ENCODE results near the gene EIF4B. TPM values are rescaled to one million over a fixed set of nuclear protein-coding genes. Genes with fewer than 3 reads are reported as not detected.

EIF4B gene
- total and polyA plus RNA-seq, 9 of the 15 experiments (the other 6 are each of a cell fraction or from before 2014, with no cell fraction given): 138 to 669 (median 552) TPM

Small RNAs within 50 kb of the gene (microRNA-seq; reads per million reads assigned to microRNA genes)
- not detected for gene MIR6757 (ENCODE audit: borderline microRNAs expressed)

Small RNAs within 50 kb of the gene (small RNA-seq; reads per million reads assigned to genes)
- gene MIR6757: not detected

Other genes with a start within 250 kb of the EIF4B start
Only the 7 nearest of the 15 such genes appear.
- not detected in 2 replicates for gene KRT78, start 157.5 kb upstream of the EIF4B start, total RNA-seq (2014; rRNA removed)
- gene KRT78, start 157.5 kb upstream of the EIF4B start, total RNA-seq (2014; rRNA removed; fragmentation: Illumina TruSeq; extraction: Trizol): not detected in 2 replicates
- not detected in 2 replicates for gene KRT78, start 157.5 kb upstream of the EIF4B start, total RNA-seq (2015; rRNA removed; fragmentation: Illumina TruSeq; extraction: Trizol)
- not detected in 2 replicates for gene KRT78, start 157.5 kb upstream of the EIF4B start, total RNA-seq (2021)
- gene KRT78, start 157.5 kb upstream of the EIF4B start, polyA plus RNA-seq (2011; rRNA removed): 0.08 TPM in 1 of 2 replicates, not detected in the other
- not detected in 2 replicates for gene KRT78, start 157.5 kb upstream of the EIF4B start, polyA plus RNA-seq (2014; fragmentation: Illumina TruSeq; extraction: Trizol)
- not detected for gene KRT78, start 157.5 kb upstream of the EIF4B start, polyA plus RNA-seq (2014; fragmentation: Nextera tagmentation; extraction: Ambion mirVana)
- not detected in 2 replicates for gene KRT78, start 157.5 kb upstream of the EIF4B start, polyA plus RNA-seq (2014; rRNA removed)
- 262 and 326 TPM in 2 replicates for gene KRT8, start 101.4 kb upstream of the EIF4B start, total RNA-seq (2014; rRNA removed)
- 157 and 159 TPM in 2 replicates for gene KRT8, start 101.4 kb upstream of the EIF4B start, total RNA-seq (2014; rRNA removed; fragmentation: Illumina TruSeq; extraction: Trizol)
- 193 and 197 TPM in 2 replicates for gene KRT8, start 101.4 kb upstream of the EIF4B start, total RNA-seq (2015; rRNA removed; fragmentation: Illumina TruSeq; extraction: Trizol)
- gene KRT8, start 101.4 kb upstream of the EIF4B start, total RNA-seq (2021): 364 and 392 TPM in 2 replicates
- gene KRT8, start 101.4 kb upstream of the EIF4B start, polyA plus RNA-seq (2011; rRNA removed): 616 and 661 TPM in 2 replicates
- gene KRT8, start 101.4 kb upstream of the EIF4B start, polyA plus RNA-seq (2014; fragmentation: Illumina TruSeq; extraction: Trizol): 260 and 315 TPM in 2 replicates
- 10 to 100 TPM; 41.5 to 49.8 TPM for gene KRT8, start 101.4 kb upstream of the EIF4B start, polyA plus RNA-seq (2014; fragmentation: Nextera tagmentation; extraction: Ambion mirVana)
- gene KRT8, start 101.4 kb upstream of the EIF4B start, polyA plus RNA-seq (2014; rRNA removed): 388 and 435 TPM in 2 replicates
- 486 and 561 TPM in 2 replicates for gene KRT18, start 57.3 kb upstream of the EIF4B start, total RNA-seq (2014; rRNA removed)
- 206 and 246 TPM in 2 replicates for gene KRT18, start 57.3 kb upstream of the EIF4B start, total RNA-seq (2014; rRNA removed; fragmentation: Illumina TruSeq; extraction: Trizol)
- 279 and 281 TPM in 2 replicates for gene KRT18, start 57.3 kb upstream of the EIF4B start, total RNA-seq (2015; rRNA removed; fragmentation: Illumina TruSeq; extraction: Trizol)
- 332 and 346 TPM in 2 replicates for gene KRT18, start 57.3 kb upstream of the EIF4B start, total RNA-seq (2021)
- gene KRT18, start 57.3 kb upstream of the EIF4B start, polyA plus RNA-seq (2011; rRNA removed): 349 and 358 TPM in 2 replicates
- 323 and 346 TPM in 2 replicates for gene KRT18, start 57.3 kb upstream of the EIF4B start, polyA plus RNA-seq (2014; fragmentation: Illumina TruSeq; extraction: Trizol)
- gene KRT18, start 57.3 kb upstream of the EIF4B start, polyA plus RNA-seq (2014; fragmentation: Nextera tagmentation; extraction: Ambion mirVana): 10 to 100 TPM; 26.3 to 34.2 TPM
- gene KRT18, start 57.3 kb upstream of the EIF4B start, polyA plus RNA-seq (2014; rRNA removed): 231 and 235 TPM in 2 replicates
- gene TNS2, start 43.6 kb downstream of the EIF4B start, total RNA-seq (2014; rRNA removed): 1.2 and 1.3 TPM in 2 replicates
- gene TNS2, start 43.6 kb downstream of the EIF4B start, total RNA-seq (2014; rRNA removed; fragmentation: Illumina TruSeq; extraction: Trizol): 0.41 and 0.73 TPM in 2 replicates
- 0.65 and 0.79 TPM in 2 replicates for gene TNS2, start 43.6 kb downstream of the EIF4B start, total RNA-seq (2015; rRNA removed; fragmentation: Illumina TruSeq; extraction: Trizol)
- 2.8 and 3.1 TPM in 2 replicates for gene TNS2, start 43.6 kb downstream of the EIF4B start, total RNA-seq (2021)
- 1.3 and 1.7 TPM in 2 replicates for gene TNS2, start 43.6 kb downstream of the EIF4B start, polyA plus RNA-seq (2011; rRNA removed)
- 1.4 and 1.6 TPM in 2 replicates for gene TNS2, start 43.6 kb downstream of the EIF4B start, polyA plus RNA-seq (2014; fragmentation: Illumina TruSeq; extraction: Trizol)
- under 1 TPM in 1 of 2 experiments, not detected in 1; 0.28 TPM for gene TNS2, start 43.6 kb downstream of the EIF4B start, polyA plus RNA-seq (2014; fragmentation: Nextera tagmentation; extraction: Ambion mirVana)
- 1.0 and 2.8 TPM in 2 replicates for gene TNS2, start 43.6 kb downstream of the EIF4B start, polyA plus RNA-seq (2014; rRNA removed)
- 8.4 and 10.6 TPM in 2 replicates for gene SPRYD3, start 72.9 kb downstream of the EIF4B start, total RNA-seq (2014; rRNA removed)
- gene SPRYD3, start 72.9 kb downstream of the EIF4B start, total RNA-seq (2014; rRNA removed; fragmentation: Illumina TruSeq; extraction: Trizol): 4.1 and 5.1 TPM in 2 replicates
- gene SPRYD3, start 72.9 kb downstream of the EIF4B start, total RNA-seq (2015; rRNA removed; fragmentation: Illumina TruSeq; extraction: Trizol): 5.0 and 5.9 TPM in 2 replicates
- 10.8 and 13.6 TPM in 2 replicates for gene SPRYD3, start 72.9 kb downstream of the EIF4B start, total RNA-seq (2021)
- gene SPRYD3, start 72.9 kb downstream of the EIF4B start, polyA plus RNA-seq (2011; rRNA removed): 6.2 and 7.6 TPM in 2 replicates
- 10.6 and 11.4 TPM in 2 replicates for gene SPRYD3, start 72.9 kb downstream of the EIF4B start, polyA plus RNA-seq (2014; fragmentation: Illumina TruSeq; extraction: Trizol)
- 1 to 10 TPM; 1.5 to 2.6 TPM for gene SPRYD3, start 72.9 kb downstream of the EIF4B start, polyA plus RNA-seq (2014; fragmentation: Nextera tagmentation; extraction: Ambion mirVana)
- gene SPRYD3, start 72.9 kb downstream of the EIF4B start, polyA plus RNA-seq (2014; rRNA removed): 9.1 and 11.0 TPM in 2 replicates
- gene IGFBP6, start 91.2 kb downstream of the EIF4B start, total RNA-seq (2014; rRNA removed): 1.2 and 1.6 TPM in 2 replicates
- gene IGFBP6, start 91.2 kb downstream of the EIF4B start, total RNA-seq (2014; rRNA removed; fragmentation: Illumina TruSeq; extraction: Trizol): 0.36 and 0.61 TPM in 2 replicates
- 0.38 and 0.76 TPM in 2 replicates for gene IGFBP6, start 91.2 kb downstream of the EIF4B start, total RNA-seq (2015; rRNA removed; fragmentation: Illumina TruSeq; extraction: Trizol)
- gene IGFBP6, start 91.2 kb downstream of the EIF4B start, total RNA-seq (2021): 1.4 and 2.3 TPM in 2 replicates
- 0.24 and 1.4 TPM in 2 replicates for gene IGFBP6, start 91.2 kb downstream of the EIF4B start, polyA plus RNA-seq (2011; rRNA removed)
- 0.52 and 0.62 TPM in 2 replicates for gene IGFBP6, start 91.2 kb downstream of the EIF4B start, polyA plus RNA-seq (2014; fragmentation: Illumina TruSeq; extraction: Trizol)
- gene IGFBP6, start 91.2 kb downstream of the EIF4B start, polyA plus RNA-seq (2014; fragmentation: Nextera tagmentation; extraction: Ambion mirVana): under 1 TPM; 0.15 to 0.23 TPM
- gene IGFBP6, start 91.2 kb downstream of the EIF4B start, polyA plus RNA-seq (2014; rRNA removed): 0.54 and 2.4 TPM in 2 replicates
- gene SOAT2, start 97.0 kb downstream of the EIF4B start, total RNA-seq (2014; rRNA removed): not detected in 2 replicates
- not detected in 2 replicates for gene SOAT2, start 97.0 kb downstream of the EIF4B start, total RNA-seq (2014; rRNA removed; fragmentation: Illumina TruSeq; extraction: Trizol)
- not detected in 2 replicates for gene SOAT2, start 97.0 kb downstream of the EIF4B start, total RNA-seq (2015; rRNA removed; fragmentation: Illumina TruSeq; extraction: Trizol)
- not detected in 2 replicates for gene SOAT2, start 97.0 kb downstream of the EIF4B start, total RNA-seq (2021)
- not detected in 2 replicates for gene SOAT2, start 97.0 kb downstream of the EIF4B start, polyA plus RNA-seq (2011; rRNA removed)
- not detected in 2 replicates for gene SOAT2, start 97.0 kb downstream of the EIF4B start, polyA plus RNA-seq (2014; fragmentation: Illumina TruSeq; extraction: Trizol)
- not detected for gene SOAT2, start 97.0 kb downstream of the EIF4B start, polyA plus RNA-seq (2014; fragmentation: Nextera tagmentation; extraction: Ambion mirVana)
- gene SOAT2, start 97.0 kb downstream of the EIF4B start, polyA plus RNA-seq (2014; rRNA removed): 0.04 TPM in 1 of 2 replicates, not detected in the other